Activated CD4-positive, alpha-beta T cell treated with anti-CD3 and anti-CD28 coated beads for 48 hours (primary cell): ENCODE results near the gene MBTPS1.

Experiments
- DNase-seq: peaks from one replicate; pipeline ENCODE4 v3.0.0-alpha.2; 2020

MBTPS1 gene

GRCh38 chr16:84048270-84048669 is 68.5 kb downstream of the MBTPS1 start:
- no peak for DNase-seq

DNA sequence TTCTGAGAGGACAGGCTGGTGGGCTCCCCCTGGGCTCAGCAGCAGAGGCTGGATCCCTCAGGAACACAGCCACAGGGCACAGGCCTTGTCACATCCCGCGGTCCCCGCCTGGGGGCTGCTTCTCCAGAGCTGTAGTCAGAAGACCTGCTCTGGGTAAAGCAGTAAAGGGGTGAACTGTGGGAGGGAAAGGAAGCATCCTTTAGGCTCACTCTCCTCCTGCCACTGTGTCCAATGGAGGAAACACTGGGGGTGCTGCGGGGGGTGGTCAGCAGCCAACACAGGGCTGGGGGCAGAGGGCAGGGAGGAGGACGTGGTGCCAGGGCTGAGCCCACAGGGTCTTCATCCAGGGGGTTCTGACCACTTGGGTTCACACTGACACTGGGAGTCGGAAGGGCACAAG is 69.1 kb downstream of the MBTPS1 start:
- DNase-seq = no peak

- no peak for DNase-seq
These were observed 69.5 kb downstream of the MBTPS1 start for GRCh38 chr16:84047206-84047605.

GRCh38 chr16:84045818-84046470 is 70.8 kb downstream of the MBTPS1 start:
- no peak for DNase-seq

- no peak for DNase-seq
These were observed 71.5 kb downstream of the MBTPS1 start for GRCh38 chr16:84045001-84045817.

GRCh38 chr16:84044118-84044488 is 72.6 kb downstream of the MBTPS1 start:
- DNase-seq = no peak

DNA sequence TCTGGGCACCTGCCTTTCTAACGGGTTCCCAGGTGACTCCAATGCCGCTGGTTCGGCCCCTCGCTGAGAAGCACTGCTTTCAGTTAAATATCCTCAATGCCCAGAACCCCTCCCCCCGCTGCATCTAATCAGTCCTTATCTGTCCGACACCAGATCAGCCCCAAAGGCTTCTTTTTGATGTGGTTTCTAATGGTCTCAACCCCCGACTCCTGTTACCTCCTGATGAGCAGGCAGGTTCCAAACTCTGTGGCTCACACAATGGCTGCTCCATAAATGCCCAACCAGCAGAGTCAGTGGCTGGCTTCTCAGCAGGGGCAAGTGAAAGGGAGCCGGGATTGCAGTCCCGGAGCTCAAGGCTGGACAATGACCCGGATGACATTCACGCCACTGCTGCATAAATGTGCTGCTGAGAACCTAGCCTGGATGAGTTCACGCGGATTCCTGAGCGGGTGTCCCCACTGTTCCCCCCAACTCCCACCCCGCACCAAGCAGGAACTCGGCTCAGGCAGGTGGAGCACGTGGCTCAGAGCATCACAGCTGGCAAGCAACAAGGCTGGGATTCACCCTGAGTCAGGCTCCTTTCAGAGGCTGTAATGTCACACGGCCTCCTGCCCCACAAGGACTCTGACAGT is 73.1 kb downstream of the MBTPS1 start:
- DNase-seq = no peak

GRCh38 chr16:84042879-84043485 is 73.8 kb downstream of the MBTPS1 start:
- no peak for DNase-seq

DNA sequence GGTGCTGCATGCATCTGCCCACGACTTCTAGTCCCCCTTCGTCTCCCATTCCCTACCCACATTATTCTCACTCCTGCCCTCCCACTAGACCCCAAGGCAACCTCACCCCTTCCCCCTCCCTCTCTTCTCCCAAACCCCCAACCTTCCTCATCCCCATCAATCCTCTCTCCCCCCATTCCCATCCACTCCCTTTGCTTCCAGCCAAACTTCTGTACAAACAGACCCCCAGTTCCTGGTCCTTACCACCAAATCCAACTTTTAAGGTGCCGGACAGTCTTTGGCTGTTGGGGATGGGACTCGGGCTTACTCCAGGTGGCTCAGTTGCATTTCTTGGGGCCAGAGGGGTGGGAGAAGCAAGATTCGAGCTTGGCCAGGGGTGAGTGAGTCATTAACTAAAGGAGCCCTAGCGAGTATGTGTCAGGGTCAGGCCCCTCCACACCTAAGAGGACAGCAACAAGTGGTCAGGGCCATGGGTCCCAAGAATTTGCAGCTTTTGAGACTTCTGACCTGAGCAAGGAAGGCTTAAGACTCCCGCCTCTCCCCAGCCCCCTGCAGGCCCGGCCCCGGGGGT is 74.3 kb downstream of the MBTPS1 start, which contains the start of gene SLC38A8:
Gene SLC38A8, minus strand, starts transcription at position 488 of the 571 bp plus-strand sequence. CDS start 638 bp downstream, outside the sequence.
- DNase-seq = no peak

DNA sequence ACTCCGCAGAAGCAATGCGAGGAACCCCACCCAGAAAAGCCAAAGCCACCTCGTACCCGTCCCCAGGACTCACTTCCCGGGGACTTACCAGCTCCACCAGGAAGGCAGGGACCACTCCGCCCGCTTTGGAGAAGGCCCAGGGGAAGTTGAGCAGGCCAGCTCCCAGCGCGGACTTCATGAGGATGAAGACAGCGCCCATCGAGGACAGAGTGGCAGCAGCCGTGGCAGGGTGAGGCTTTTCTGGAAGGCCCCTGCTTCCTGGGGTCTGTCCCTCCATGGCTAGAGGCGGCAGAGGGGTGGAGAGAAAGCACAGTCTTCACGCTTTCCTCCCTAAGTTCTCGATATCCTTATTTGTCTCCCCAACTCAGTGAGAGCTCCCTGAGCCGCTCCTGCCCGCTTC is 74.9 kb downstream of the MBTPS1 start:
- DNase-seq = no peak

DNA sequence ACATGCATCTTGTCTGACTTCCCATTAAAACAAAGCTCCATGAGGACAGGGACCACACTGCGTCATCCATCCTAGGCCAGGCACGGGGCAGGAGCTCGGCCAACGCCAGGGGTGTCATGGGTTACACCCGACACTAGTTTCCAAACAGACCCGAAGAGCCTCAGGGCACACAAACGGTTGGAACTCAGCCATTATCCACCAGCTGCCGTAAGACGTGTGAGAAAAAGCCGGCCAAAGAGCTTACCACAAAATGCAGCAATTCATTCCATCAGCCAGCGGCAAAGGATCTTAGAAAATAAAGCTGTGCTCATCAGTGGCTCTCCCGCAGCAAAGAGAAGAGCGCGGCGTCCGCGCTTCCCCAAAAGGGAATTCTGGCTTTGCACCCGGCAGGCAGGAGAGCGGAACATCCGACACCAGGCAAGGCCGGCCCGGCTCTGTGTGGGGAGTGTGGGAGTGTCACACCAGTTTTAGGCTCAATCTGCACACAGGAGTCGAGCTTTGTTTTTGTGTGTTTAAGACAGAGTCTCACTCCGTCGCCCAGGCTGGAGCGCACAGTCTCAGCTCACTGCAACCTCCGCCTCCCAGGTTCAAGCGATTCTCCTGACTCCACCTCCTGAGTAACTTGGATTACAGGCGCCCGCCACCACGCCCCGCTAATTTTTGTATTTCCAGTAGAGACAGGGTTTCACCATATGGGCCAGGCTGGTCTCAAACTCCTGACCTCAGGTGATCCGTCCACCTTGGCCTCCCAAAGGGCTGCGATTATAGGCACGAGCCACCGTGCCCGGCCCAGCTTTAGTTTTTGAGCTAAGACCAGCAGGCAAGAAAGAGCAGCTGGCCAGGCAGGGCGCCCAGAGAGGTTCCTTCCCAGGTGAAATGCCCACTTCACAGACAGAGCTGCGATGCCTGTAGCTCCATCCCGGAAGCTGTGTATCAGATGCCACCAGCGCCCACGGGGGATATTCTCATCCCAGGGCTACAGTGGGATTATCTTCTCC is 75.6 kb downstream of the MBTPS1 start:
- DNase-seq = no peak

GRCh38 chr16:84040226-84040822 is 76.4 kb downstream of the MBTPS1 start:
- no peak for DNase-seq

GRCh38 chr16:84039696-84040095 is 77.0 kb downstream of the MBTPS1 start:
- no peak for DNase-seq

GRCh38 chr16:84038469-84038868 is 78.3 kb downstream of the MBTPS1 start:
- DNase-seq = no peak

DNA sequence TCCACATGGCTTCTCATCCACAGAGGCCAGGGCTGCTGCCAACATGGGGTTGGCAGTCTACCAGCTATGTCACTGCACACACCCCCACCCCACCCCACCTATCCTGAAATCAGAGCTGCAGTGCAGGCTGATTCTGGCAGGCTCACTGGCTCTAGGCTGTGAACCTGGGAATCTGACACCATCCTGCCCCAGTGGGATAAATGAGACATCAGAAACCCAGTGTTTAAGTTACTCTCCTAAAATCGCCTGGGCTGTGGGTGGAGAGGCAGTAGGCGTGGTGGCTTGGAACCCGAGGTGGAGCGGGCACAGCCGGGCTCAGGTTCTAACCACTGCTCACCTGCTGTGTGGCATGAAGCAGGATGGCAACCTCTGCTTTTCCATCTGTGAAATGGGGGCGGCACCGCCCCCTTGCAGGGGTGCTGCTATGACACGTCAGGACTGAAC is 79.7 kb downstream of the MBTPS1 start:
- no peak for DNase-seq

- no peak for DNase-seq
These were observed 80.6 kb downstream of the MBTPS1 start for GRCh38 chr16:84036131-84036530.

GRCh38 chr16:84034516-84034915 is 82.2 kb downstream of the MBTPS1 start:
- no peak for DNase-seq

DNA sequence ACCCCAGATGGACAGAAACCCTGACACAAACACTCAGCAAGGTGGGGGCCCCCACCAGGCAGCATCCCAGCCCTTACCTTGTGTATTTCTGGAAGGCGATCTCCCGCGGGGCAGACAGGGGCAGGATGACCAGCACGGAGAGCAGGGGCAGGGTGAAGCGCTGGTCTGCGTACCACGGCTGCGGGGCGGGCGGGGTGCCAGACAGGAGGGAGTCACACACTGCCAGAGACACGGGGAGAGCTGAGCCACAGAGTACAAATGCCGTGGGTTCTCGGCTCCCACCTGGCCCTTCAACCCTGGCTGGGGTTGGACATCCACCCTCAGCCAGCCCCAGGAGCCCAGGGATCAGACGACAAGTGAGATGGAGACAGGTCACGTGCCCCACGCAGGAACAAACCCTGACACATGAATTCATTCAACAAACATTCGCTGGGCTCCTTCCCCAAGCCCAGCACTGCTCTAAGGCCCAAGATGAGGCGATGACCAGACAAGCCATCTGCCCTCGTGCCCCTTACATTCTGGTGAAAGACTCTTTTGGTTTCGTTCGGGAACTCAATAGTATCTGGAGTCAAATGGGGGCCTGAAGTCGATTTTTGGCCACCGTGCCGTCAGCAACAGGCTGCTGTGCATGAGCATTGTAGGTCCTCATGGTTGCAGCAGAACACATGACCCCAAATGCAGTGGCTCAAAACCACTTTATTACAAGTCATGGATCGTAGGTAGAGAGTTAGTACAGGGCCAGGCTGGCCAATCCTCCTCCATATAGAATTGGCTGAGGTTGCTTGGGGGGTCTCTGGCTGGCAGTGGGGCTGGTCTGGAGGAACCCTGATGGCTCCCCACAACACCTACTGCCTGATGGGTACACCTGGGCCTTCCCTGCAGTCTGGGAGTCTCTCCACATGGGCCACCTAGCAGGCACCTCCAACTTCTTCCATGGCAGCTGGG is 83.2 kb downstream of the MBTPS1 start:
- no peak for DNase-seq

DNA sequence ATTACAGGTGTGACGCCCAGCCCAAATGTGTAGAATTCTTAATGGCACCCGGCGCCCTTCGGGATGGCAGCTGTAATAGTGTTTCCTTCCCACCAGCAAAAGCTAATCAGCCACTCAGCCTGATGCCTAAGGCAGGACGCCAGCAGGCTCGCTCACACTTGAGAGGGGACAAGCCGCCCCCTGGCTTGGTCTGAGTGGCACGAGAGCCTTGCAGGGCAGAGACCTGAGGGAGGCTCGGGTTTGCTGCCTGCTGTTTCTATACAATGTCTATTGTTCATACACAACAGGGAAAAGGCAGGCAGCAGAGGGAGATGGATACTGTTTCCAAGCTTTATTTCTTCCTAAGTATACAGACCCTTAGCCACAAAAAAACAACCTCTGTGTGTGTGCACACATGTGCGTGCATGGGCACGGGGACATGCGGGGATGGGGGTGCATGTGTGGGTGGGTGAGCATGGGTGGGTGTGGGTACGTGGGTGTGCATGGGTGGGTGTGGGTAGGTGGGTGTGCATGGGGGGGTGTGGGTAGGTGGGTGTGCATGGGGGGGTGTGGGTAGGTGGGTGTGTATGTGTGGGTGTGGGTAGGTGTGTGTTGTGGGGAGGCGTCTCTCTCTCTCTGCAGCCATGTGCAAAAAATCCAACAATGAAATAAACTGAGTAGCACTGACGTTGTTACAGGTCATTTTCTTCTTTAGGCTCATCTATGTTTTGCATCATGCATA is 84.1 kb downstream of the MBTPS1 start:
- DNase-seq = no peak
